GM19351 (cell line): ENCODE data around the gene SH2D6.
"Not testable (repeated sequence)": the region's sequence is repeated elsewhere in the genome, so short reads cannot be mapped to it uniquely, and the experiment has no call there.

ENCODE experiments used
- ATAC-seq: cut with Tn5 transposase; IDR thresholded peaks from one replicate; pipeline ENCODE4 v1.9.1; 2021; ENCODE audit warnings: mild to moderate bottlenecking, moderate library complexity; ENCODE audit not compliant: unreplicated experiment

SH2D6 gene

DNA sequence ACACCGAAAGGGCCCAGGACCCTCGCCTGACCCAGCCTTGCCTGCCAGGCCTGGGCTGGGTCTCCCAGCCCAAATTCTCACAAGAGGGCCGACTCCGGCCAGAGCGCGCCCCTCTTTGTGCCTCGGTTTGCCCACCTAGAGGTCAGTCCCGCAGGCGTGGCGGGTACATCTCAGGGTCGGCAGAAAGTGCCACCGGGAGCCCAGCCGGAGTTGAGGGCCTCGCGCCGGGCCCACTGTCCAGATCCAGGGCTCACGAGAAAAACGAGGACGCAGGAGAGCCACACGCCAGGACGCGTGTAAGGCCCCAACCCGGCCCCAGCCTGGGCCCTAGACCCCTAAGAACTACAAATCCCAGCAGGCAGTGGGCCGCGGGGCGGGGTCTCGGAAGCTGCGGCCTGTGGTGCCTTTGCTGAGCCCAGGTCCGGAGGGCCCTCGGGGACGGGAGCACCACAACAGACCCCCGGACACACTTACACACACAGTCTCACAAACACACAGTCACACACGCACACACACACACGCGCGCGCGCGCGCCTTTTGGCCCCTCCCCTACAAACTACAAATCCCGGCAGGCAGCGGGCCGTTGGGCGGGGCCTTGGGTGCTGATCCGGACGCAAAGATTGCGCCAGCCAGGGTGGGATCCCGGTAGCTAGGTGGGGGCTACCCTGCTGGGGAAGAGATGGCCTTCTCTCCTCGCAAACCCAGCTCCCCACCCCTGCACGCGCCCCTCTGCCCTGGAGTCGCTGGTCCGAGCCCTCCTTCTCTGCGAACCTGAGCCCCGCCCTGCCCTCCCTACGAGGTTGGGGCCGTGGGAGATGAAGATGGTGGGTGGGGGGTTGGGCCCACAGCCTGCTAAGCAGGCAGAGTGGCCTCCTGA lies at the start of gene SH2D6:
SH2D6 (plus strand) TSS at position 583 of the 877 bp plus-strand sequence. CDS start 10,752 bp downstream, outside the sequence.
- ATAC-seq: peak; percentile 84

DNA sequence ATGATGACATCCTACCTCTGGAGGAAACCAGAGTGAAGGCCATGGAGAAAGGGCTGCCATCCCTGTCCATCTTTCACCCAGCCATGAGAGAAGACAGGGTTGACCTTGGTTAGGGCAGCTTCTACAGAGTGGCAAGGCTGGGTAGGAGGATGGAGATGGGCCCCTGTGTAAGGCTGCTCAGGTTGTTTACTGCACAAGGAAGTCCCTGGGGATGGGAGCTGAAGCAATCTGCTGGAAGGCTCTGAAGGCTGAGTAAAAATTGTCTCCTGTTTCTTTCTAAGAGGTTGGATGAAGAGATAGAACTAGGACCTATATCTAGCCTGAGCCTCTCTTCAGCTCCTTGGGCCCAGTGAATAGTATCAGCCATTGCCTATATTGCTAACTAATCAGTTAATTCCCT lies 49.6 kb upstream of the SH2D6 start:
- ATAC-seq: no peak

DNA sequence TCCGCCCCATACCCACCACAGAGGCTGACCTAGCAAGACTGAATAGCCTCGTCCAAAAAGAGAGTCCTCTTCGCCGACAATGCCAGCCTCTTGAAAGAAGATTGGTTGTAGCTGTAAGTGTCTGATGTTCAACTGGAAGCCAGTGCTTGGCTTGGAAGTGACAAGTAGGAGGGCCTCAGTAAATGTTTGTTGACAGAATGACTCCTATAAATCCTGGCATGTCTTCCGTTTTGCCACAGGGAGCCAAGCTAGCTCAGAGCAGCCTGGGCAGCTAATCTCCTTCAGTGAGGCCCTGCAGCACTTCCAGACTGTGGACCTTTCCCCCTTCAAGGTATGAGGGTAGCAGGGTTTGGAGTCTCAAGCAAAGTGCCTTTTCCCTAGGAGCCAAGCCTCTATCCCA lies 49.0 kb upstream of the SH2D6 start:
- no peak for ATAC-seq

DNA sequence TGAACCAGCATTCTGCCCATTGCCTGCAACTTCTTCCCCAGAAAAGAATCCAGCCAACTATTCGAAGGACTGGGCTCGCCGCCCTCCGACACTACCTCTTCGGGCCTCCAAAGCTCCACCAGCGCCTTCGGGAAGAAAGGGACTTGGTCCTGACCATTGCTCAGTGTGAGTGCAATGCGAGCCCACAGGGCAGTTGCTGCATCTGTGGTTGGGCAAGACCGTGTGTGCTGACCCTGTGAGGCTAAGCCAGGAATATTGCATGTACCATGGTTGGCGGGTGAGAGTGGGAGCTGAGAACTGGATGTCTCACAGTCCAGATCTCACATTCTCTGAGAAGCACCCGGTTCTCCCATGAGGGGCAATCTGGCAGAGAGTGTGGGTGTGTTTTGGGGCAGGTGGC lies 47.5 kb upstream of the SH2D6 start:
- ATAC-seq: no peak

DNA sequence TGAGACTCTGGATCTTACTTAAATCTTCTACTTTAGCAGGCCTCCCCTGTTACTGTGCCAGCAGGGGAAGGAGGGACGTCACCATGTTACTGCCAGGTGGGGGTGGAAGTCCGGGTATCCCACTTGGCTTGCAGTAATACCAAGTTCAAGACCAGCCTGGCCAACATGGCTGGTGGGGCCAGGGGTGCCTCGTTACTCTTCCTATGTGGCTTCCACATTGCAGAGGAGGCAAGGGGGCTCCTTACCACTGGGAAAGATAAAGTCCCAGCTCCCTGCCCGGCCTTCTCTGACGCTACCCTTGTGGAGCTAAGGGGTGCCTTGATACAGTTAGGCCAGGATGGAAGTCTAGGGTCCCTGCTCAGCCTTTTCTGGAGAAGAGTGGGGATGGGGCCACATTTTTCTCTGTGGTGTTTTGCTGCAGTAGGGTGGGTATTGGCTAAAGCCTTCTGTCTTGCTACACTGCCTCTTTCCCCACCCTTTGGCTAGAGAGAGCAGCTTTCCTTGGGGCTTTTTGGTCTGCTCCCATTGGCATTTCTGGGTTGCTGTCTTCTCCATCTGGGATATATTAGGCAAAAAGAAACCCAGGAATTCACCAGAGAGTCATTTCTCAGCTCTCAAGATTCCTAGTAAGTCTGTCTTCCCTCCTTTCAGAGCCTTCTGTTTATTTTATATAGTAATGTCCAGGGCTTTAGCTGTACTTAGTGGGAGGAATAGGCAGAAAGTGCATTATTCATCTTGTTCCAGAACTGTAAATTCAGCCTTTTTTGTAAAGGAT lies 42.0 kb upstream of the SH2D6 start:
- ATAC-seq: no peak

DNA sequence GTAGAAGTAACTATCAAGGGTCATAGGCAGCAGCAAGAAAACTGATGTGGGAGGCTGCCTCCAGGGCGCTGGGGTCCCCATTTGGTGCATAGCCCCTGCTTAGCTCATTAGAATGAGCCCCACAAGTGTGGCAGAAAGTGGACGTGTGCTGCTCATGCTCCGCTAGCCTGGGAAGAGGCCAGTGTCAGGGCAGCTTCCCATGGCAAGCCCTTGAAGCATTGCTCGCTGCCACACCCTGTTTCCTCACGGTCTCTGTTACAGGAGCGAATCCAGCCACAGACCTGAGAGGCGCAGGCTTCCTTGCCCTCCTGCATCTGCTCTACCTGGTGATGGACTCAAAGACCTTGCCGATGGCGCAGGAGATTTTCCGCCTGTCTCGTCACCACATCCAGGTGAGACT lies 41.4 kb upstream of the SH2D6 start:
- no peak for ATAC-seq

DNA sequence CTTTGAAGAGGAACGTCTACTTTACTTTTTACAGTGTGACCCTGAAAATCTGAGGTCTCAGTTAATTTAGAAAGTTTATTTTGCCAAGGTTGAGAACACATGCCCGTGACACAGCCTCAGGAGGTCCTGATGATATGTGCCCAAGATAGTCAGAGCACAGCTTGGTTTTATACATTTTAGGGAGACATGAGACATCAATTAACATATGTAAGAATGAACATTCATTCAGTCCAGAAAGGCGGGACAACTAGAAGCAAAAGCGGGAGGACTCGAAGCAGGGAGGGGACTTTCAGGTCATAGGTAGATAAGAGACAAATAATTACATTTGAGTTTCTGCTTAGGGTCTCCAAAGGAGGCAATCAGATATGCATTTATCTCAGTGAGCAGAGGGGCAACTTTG lies 40.3 kb upstream of the SH2D6 start:
- no peak for ATAC-seq

DNA sequence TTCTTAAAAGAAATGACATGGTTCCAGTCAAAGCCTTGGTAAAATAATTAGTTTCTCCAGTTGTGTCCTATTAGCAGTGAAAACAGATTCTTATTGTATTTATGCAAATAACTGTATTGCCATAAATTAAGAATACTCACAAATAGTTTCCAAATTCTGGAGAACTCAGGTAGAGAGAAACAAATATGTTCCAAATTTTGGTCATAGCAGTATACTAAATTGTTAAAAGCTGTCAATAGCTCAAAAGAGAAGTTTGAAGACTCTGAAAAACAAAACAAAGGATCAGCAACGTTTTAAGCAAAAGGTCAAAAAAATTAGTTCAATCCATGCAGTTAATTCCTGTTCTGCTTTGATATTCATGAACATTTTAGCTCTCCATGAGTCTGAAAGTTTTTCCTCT lies 38.5 kb upstream of the SH2D6 start:
- ATAC-seq: no peak

DNA sequence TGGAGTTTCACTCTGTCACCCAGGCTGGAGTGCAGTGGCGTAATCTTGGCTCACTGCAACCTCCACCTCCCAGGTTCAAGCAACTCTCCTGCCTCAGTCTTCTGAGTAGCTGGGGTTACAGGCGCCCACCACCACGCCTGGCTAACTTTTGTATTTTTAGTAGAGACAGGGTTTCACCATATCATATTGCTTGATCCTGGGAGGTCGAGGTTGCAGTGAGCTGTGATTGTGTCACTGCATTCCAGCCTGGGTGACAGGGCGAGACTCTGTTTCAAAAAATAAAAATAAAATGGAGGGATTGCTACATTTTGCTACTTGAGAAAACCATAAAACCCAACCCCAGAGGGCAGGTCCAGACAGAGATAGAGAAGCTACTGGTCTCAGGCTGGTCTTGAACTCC lies 35.4 kb upstream of the SH2D6 start:
- not testable (repeated sequence) for ATAC-seq

DNA sequence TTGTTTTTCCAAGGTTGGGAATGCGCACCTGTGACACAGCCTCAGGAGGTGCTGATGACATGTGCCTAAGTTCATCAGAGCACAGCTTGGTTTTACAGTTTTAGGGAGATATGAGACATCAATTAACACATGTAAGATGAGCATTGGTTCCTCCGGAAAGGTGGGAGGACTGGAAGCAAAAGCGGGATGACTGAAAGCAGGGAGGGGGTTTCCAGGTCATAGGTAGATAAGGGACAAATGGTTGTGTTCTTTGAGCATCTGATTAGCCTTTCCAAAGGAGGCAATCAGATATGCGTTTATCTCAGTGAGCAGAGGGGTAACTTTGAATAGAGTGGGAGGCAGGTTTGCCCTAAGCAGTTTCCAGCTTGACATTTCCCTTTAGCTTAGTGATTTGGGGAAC lies 34.7 kb upstream of the SH2D6 start:
- no peak for ATAC-seq

DNA sequence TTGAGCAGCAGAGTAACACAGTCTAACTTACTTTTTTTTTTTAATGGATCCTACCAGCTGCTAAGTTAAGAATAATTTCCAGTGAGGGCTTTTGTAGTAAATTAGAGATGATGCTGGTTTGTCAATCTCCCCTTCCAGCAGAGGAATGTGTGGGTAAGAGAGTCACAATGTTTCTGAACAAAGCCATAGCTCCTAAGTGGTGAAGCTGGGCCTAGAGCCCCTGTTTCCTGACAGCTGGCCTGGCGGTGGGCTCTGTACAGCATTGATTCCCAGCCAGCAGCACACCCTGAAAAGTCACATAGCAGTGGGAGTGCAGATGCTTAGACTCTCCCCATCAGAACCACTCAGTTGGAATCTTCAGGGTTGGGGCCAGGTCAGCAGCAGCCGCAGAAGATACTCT lies 32.8 kb upstream of the SH2D6 start:
- ATAC-seq: no peak

DNA sequence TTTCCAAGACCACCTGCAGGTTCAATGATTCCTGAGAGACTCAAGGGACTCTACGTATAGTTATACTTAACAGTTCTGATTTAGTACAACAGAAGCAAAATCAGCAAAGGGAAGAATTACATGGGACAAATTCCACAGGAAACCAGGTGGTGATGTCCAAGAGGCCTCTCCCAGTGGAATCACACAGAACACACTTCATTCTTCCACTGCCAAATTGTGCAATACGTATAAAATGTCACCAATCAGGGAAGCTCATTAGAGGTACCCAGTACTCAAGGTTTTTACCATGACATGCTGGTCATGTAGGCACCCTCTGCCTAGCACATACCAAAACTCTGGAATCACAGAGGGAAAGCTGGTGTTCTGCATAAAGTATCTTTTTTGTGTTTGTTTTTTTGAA lies 30.8 kb upstream of the SH2D6 start:
- no peak for ATAC-seq

DNA sequence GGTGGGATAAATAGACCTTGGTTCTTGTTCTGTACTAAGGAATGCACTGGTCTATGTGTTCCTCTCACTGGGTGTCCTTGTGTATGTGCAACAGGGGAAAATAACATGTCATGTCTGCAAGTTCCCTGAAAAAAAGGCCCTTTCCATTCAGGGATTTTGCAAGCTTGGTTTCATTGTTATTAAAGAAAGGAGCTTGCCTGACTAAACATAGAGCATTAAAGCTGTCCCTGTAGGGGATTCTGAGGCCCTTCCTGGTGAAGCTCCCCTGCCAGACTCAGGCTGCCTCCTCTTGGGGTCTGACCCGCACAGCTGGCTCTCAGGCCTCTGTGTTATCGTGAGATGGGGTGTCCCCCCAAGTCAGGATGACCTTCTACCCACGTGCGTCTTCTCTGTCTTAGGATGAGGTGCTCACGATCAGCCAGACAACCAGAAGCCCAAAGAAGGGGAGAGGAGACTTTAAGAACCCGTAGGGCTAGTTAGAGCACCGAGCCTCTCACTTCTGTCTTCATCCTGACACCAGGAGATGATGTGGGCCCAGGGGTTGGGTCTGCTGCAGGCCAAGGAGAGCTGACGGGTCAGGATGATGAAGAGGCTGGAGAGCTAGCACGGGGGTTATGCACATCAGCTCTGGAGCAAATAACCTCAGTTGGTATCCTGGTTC lies 29.5 kb upstream of the SH2D6 start:
- no peak for ATAC-seq

DNA sequence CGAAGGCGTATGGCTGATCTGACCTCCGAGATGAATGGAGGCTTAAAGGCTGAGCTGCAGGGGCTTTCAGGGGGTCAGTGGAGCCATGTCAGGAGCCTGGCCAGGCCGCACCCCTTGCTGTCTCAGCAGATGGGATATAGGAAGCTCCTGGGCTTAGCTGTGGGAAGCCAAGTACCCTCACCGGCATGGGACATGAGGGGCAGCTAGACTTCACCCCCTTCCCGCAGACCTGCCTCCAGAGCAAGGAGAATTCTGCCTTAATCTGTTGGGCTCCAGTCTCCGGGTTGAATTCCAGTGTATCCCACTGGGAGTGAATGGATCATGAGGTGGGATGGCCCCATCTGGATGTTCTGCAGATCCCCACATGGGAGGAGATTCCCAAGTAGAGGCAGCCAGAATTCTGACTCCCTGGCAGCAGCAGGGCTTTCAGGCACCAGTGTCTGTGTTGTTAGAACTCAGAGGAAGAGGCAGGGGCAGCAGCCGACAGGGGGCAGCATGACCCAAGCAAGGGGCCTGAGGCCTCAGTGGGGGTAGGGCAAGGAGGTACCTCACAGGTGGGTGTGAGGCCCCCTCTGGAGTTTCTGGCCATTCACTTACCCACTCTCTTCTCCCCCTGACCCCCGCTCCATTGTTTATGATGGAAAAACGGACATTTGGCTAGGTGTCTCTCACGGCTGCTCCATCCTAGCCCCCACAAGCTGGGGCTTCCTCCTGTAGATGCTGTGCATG lies 27.4 kb upstream of the SH2D6 start:
- no peak for ATAC-seq

DNA sequence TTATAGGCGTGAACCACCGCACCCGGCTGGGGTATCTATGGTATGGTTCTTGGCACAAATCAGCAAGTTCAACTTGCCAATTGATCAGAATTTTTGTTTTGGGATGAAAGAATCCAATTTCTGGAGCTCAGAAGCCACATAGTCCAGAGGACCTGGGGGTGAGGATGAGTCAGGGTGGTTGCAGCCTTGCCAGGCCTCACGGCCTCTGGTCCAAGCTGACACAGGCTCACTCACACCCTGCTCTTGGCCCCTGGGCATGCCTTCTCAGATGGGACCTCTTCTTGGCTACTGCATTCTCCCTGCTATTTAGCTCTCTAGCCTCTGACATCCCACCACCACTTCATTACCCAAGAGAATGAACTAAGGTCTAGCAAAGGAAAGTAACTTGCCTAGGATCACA lies 24.7 kb upstream of the SH2D6 start:
- no peak for ATAC-seq

DNA sequence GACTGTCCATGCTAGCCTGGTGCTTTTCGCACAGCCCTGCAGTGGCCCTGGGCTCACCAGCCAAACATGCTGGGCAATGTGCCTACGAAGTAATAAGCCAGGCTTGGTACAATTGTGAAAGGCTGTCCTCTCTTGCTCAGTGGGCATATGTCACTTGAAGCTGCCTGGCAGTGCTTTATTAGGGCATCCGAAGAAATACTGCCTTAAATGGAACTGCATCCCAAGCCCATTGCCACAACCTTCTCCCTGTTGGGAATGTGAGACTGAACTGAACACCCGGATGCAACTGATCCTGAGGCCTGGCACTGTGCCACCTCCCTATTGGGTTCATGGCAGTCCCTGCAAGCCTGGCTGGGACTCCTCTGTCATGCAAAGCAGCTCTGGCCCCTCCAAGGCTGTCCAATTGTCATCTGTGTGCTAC lies 24.2 kb upstream of the SH2D6 start:
- no peak for ATAC-seq

DNA sequence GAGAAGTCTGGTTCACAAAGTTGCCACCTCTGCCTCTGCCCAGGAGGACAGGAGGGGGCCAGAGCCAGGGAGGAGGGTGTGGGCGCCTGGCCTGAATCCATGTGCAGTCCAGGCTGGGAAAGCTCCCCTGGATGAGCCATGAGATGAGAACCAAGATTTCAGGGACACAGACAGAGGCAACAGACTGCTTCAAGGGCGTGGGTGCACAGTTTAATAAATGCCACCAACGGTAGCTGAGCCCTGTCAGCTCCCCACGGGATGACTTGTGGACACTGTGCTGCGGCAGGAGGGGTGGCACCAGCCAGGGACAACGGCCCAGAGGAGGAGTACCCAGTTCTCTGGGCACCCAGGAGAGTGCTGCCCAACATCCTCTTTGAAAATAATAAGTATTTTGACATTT lies 23.5 kb upstream of the SH2D6 start:
- ATAC-seq: no peak

DNA sequence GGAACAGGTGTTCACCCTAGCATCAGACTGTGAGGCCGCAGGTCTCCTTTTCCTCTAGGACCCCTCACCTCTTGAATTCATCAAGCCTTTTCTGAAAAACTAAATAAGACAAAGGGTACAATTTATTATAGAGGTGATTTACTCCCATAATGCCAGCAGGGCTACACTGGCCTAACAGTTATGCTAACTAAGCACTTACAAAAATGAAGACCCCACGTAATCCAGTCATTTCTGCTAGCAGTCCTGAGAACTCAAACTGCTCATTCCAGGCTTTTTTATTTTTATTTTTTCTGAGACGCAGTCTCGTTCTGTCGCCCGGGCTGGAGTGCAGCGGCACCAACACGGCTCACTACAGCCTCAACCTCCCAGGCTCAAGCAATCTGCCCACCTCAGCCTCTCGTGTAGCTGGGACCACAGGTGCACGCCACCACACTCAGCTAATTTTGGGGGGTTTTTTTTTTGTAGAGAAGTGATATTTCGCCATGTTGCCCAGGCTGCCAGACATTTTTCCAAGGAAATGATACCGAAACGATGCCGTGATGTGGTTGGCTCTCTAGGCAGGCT lies 22.5 kb upstream of the SH2D6 start:
- ATAC-seq: no peak

DNA sequence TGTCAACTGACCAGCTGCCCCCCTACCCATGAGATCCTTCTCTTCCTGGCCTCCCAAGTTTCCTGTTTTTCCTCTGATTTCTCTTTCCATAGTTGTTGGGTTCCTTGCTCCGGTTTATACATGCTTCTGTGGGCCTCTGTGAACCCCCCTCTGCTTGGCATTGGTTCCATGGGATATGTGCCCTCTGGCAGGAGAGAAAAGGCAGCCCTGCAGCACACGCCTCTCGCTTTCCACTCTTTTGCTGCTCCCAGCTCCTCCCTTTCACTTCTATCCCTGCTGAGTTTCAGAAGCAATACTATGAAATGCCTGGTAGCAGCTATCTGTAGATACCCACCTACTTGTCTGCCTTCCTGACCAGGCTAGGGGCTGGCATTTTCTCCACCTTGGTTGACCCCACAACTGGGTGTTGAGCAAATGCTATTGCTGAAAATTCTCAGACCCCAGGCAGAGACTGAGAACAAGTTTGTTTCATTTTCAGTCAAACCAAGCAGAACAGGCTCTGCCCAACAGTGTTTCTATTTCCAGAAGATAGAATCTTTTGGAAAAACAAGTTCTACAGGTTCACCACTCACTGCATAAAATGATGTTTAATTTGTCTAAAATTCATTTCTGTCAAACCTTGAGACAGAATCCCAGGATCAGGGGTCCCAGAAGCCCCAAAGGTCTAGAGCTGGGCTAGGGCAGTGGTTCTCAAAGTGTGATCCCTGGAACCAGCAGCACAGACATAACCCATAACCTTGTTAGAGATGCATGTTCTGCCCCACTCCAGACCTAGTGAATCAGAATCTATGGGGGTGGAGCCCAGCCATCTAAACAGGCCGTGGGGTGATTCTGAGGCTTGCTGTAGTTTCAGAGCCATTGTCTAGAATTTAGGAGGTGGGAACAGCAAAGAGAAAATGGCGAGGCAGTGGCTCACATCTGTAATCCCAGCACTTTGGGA lies 21.7 kb upstream of the SH2D6 start:
- ATAC-seq: no peak

DNA sequence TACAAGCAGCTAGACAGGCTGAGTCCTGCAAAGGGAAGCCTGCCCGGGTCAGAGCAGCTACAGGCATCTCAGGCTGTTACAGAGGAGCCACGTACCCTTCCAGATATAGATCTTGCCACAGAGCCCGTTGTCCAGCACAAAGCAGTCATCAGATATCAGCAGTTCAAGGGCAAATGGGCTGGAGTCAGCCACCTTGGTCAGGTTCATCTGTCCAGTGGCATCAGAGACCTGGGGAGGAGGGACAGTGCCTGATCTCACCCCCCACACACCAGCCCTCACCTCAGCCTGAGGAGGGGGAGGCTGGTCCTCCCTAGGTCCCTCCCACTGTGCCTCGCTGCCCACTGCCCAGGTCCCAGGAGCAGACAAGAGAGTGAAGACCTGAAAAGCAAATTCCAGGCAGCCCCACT lies 20.6 kb upstream of the SH2D6 start:
- no peak for ATAC-seq
